GM12878 (cell line): ENCODE measurements around the gene USP4. TPM values are rescaled to one million over a fixed set of nuclear protein-coding genes. Genes with fewer than 3 reads are reported as not detected.

Experiments
- BACH1 ChIP-seq: fragments of 450-650 bp; IDR thresholded peaks from 2 replicates; pipeline ENCODE4 v1.6.1; 2017; ENCODE audit warnings: mild to moderate bottlenecking, borderline replicate concordance
- EP300 ChIP-seq, 2 experiments: fragments of 150-350 bp in 1 of 2; IDR thresholded peaks; 2 replicates each; pipeline ENCODE4 v1.6.1; 2011 to 2012; ENCODE audit warnings: low read depth in 2 of 2, low read length in 2 of 2, borderline replicate concordance in 1 of 2, improper control_type of control experiment in 1 of 2, inconsistent platforms in 1 of 2; ENCODE audit not compliant: control insufficient read depth in 1 of 2
- ETV6 ChIP-seq, 2 experiments: fragments of 450-650 bp in 1 of 2; IDR thresholded peaks in 1 of 2; conservative IDR thresholded peaks in 1 of 2; 2 replicates each; pipeline ENCODE4 v1.6.1; 2014; ENCODE audit warnings: antibody characterized with exemption in 1 of 2, borderline replicate concordance in 1 of 2, low read depth in 1 of 2, mild to moderate bottlenecking in 1 of 2, moderate library complexity in 1 of 2
- FOXM1 ChIP-seq: IDR thresholded peaks from 2 replicates; pipeline ENCODE4 v1.6.1; 2012; ENCODE audit warnings: low read depth, mild to moderate bottlenecking, inconsistent platforms, low read length, moderate library complexity
- IKZF1 ChIP-seq: fragments of 450-650 bp; conservative IDR thresholded peaks from 2 replicates; pipeline ENCODE4 v1.6.1; 2017; ENCODE audit warnings: antibody characterized with exemption, mild to moderate bottlenecking
- IRF4 ChIP-seq: IDR thresholded peaks from 2 replicates; pipeline ENCODE4 v1.6.1; 2011; ENCODE audit warnings: low read depth, low read length
- MEF2B ChIP-seq: fragments of 450-650 bp; IDR thresholded peaks from 2 replicates; pipeline ENCODE4 v1.6.1; 2018; ENCODE audit warnings: mild to moderate bottlenecking, moderate library complexity; ENCODE audit not compliant: partially characterized antibody, poor library complexity, severe bottlenecking
- NFIC ChIP-seq: IDR thresholded peaks from 2 replicates; pipeline ENCODE4 v1.6.1; 2012; ENCODE audit warnings: low read depth, mild to moderate bottlenecking, inconsistent platforms, low read length, moderate library complexity
- NFXL1 ChIP-seq: fragments of 450-650 bp; IDR thresholded peaks from 2 replicates; pipeline ENCODE4 v1.6.1; 2017; ENCODE audit warnings: antibody characterized with exemption, mild to moderate bottlenecking, borderline replicate concordance
- RB1 ChIP-seq: fragments of 450-650 bp; formaldehyde crosslinking; IDR thresholded peaks from 2 replicates; pipeline ENCODE4 v1.6.1; 2017; ENCODE audit warnings: mild to moderate bottlenecking, borderline replicate concordance
- RFX5 ChIP-seq: IDR thresholded peaks from 2 replicates; pipeline ENCODE4 v1.6.1; 2011; ENCODE audit warnings: low read depth, low read length, improper control_type of control experiment
- SIX5 ChIP-seq: IDR thresholded peaks from 2 replicates; pipeline ENCODE4 v1.6.1; 2011; ENCODE audit warnings: mild to moderate bottlenecking, low read depth, low read length, moderate library complexity; ENCODE audit not compliant: severe bottlenecking
- SMAD1 ChIP-seq: fragments of 450-650 bp; IDR thresholded peaks from 2 replicates; pipeline ENCODE4 v1.6.1; 2018; ENCODE audit warnings: mild to moderate bottlenecking, low read depth; ENCODE audit not compliant: partially characterized antibody
- SREBF2 ChIP-seq: IDR thresholded peaks from 2 replicates; pipeline ENCODE4 v1.6.1; 2012; ENCODE audit warnings: mild to moderate bottlenecking, low read length
- TBL1XR1 ChIP-seq: IDR thresholded peaks from 2 replicates; pipeline ENCODE4 v1.6.1; 2012; ENCODE audit warnings: low read depth, low read length, improper control_type of control experiment
- TCF7 ChIP-seq: IDR thresholded peaks from 2 replicates; pipeline ENCODE4 v1.6.1; 2014; ENCODE audit warnings: antibody characterized with exemption, borderline replicate concordance
- ZBTB11 ChIP-seq: fragments of 450-650 bp; formaldehyde crosslinking; IDR thresholded peaks from 2 replicates; pipeline ENCODE4 v1.5.0; 2022; ENCODE audit warnings: mild to moderate bottlenecking, missing genetic modification characterization
- ZZZ3 ChIP-seq: IDR thresholded peaks from 2 replicates; pipeline ENCODE4 v1.6.1; 2011; ENCODE audit warnings: low read depth; ENCODE audit not compliant: control insufficient read depth, insufficient read length
- polyA plus RNA-seq, 11 experiments: library from polyadenylated mRNA; depleted of rRNA in 4 of 11; unstranded in 6 of 11; stranded (reverse) in 5 of 11; fragments of >200 nt; fragmentation: Nextera tagmentation in 4 of 11; fragmentation: Illumina TruSeq in 1 of 11; extraction: Ambion mirVana in 4 of 11; extraction: Trizol in 1 of 11; gene quantifications; 1 replicate in 1 of 11; 2 replicates in 10 of 11; pipeline versions ENCODE4 v1.2.1 to v1.2.3, GENCODE V29; 2011 to 2016; ENCODE audit warnings: inconsistent platforms in 2 of 11, missing spikeins in 2 of 11, low read depth in 1 of 11
- total RNA-seq, 4 experiments: library from RNA; depleted of rRNA in 3 of 4; stranded (reverse); fragments of >200 nt in 3 of 4; fragmentation: Illumina TruSeq in 1 of 4; extraction: Trizol in 1 of 4; gene quantifications; 2 replicates each; pipeline versions ENCODE4 v1.2.1 to v1.2.3, GENCODE V29; 2013 to 2021
- TF ChIP-seq, protein P1 (sequence below): IDR thresholded peaks from 2 replicates; pipeline ENCODE4 v1.6.1; 2011; ENCODE audit warnings: borderline replicate concordance, low read depth, mild to moderate bottlenecking, moderate library complexity, mixed read lengths, low read length; ENCODE audit not compliant: insufficient read depth; ENCODE audit errors: extremely low read length
- TF ChIP-seq, protein P2 (sequence below): fragments of 450-650 bp; IDR thresholded peaks from 2 replicates; pipeline ENCODE4 v1.6.1; 2014; ENCODE audit warnings: mild to moderate bottlenecking

Gene USP4
- total and polyA plus RNA-seq, 10 of the 15 experiments (the other 5 are each of a cell fraction or from before 2014, with no cell fraction given): 26.5 to 77.1 (median 66.0) TPM

DNA sequence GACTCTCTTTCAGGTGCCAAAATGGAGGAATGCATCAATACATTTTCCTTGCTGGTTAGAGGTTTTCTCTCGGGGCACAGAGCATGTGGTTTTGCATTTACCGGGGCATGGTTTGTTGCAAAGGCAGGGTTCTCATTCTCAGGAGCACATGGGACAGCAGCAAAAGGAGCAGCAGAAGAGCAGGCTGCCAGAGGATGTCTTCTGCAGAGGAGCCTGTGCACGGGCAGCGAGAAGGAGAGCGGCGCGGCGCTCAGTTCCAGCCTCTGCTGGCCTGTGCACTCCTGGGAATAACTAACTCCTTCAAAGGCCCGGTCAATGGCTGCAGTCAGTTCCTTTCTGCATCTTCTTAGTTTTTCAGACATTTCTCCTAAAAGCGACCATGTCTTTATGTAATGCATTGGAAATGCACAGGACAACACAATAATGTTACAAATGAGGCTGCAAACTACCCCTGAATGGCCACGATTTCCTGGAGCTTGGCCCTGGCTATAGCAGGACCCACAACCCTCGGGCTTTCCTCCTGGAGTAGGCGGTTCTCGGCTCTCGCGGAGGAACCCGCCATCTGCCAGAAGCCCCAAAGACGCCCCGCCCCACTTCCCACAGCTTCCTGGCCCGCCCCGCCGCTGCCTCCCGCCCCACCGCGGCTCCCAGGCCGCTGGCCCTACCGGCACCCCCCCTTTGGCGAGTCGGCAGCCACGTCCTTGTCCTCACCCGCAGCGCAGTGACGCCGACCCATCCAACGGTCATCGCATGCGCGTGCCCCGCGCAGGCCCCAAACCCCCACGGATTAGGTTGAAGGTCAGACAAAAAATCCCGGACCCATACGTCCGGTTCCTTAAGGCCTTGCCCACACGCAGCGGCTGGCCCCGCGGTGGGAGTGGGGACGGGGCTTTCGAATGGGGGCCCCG lies 63.1 kb downstream of the USP4 start, which contains the start of gene C3orf62 (continued):
- TF ChIP-seq, protein P1, sequence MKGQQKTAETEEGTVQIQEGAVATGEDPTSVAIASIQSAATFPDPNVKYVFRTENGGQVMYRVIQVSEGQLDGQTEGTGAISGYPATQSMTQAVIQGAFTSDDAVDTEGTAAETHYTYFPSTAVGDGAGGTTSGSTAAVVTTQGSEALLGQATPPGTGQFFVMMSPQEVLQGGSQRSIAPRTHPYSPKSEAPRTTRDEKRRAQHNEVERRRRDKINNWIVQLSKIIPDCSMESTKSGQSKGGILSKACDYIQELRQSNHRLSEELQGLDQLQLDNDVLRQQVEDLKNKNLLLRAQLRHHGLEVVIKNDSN: no peak
- TF ChIP-seq FOXM1 (no peak), SREBF2 (no peak), MEF2B (peak; percentile 29), NFIC (0 out of 2 replicates have a peak, but pooled peaks have one; percentile 1), TCF7 (no peak), TBL1XR1 (no peak), SMAD1 (no peak), RB1 (no peak), NFXL1 (no peak), RFX5 (no peak), BACH1 (peak; percentile 56; the same call in 1 of the 2 replicates), EP300 (IDR thresholded peaks at IDR 0.05; ENCODE audit: borderline replicate concordance in 1 of 2, control insufficient read depth in 1 of 2, low read depth in 2 of 2, low read length in 2 of 2) (no peak), ZBTB11 (CRISPR knock-in tag) (no peak), ETV6 (conservative IDR thresholded peaks at IDR 0.05 in 1 of 2, IDR thresholded peaks at IDR 0.05 in 1 of 2; ENCODE audit: borderline replicate concordance in 1 of 2, low read depth in 1 of 2) (no peak), IRF4 (no peak), IKZF1 (peak; percentile 62), ZZZ3 (no peak), SIX5 (no peak)
- TF ChIP-seq, protein P2, sequence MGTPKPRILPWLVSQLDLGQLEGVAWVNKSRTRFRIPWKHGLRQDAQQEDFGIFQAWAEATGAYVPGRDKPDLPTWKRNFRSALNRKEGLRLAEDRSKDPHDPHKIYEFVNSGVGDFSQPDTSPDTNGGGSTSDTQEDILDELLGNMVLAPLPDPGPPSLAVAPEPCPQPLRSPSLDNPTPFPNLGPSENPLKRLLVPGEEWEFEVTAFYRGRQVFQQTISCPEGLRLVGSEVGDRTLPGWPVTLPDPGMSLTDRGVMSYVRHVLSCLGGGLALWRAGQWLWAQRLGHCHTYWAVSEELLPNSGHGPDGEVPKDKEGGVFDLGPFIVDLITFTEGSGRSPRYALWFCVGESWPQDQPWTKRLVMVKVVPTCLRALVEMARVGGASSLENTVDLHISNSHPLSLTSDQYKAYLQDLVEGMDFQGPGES: no peak
- TF ChIP-seq, all 136 proteins: peak for 25
